COR-L47 (cell line): Measurements from ENCODE around the gene HTT.

Source experiments
- DNase-seq: peaks from one replicate; lab custom pipeline; 2025; lab: John Stamatoyannopoulos, UW

The HTT gene

DNA sequence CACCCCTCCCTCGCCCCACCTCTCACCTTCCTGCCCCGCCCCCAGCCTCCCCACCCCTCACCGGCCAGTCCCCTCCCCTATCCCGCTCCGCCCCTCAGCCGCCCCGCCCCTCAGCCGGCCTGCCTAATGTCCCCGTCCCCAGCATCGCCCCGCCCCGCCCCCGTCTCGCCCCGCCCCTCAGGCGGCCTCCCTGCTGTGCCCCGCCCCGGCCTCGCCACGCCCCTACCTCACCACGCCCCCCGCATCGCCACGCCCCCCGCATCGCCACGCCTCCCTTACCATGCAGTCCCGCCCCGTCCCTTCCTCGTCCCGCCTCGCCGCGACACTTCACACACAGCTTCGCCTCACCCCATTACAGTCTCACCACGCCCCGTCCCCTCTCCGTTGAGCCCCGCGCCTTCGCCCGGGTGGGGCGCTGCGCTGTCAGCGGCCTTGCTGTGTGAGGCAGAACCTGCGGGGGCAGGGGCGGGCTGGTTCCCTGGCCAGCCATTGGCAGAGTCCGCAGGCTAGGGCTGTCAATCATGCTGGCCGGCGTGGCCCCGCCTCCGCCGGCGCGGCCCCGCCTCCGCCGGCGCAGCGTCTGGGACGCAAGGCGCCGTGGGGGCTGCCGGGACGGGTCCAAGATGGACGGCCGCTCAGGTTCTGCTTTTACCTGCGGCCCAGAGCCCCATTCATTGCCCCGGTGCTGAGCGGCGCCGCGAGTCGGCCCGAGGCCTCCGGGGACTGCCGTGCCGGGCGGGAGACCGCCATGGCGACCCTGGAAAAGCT, at the start of gene HTT, which contains the start of gene HTT-AS:
HTT (plus strand) TSS at position 604 of the 768 bp plus-strand sequence; CDS start at position 749, 145 bp downstream.
HTT-AS (minus strand) TSS at position 461 of the 768 bp plus-strand sequence.
- DNase-seq = peak; percentile 95

DNA sequence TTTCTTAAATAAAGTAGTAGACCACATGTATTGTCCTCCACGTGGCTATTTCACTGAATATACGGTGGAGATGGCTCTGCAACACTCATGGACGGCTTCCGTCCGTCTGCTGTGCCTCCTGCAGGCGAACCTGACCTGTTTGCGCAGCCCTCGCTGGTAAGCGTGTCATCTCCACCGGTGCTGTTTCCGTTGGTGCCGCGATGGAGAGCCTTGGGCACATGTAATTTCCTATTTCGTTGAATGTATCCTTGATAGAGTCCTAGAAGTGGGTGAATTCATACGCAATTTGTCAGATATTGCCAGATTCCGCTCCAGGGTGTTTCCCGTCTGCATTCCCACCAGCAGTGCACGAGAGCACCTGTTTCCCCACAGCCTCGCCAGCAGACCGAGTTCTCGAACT, 48.6 kb upstream of the HTT start:
- DNase-seq = no peak

DNA sequence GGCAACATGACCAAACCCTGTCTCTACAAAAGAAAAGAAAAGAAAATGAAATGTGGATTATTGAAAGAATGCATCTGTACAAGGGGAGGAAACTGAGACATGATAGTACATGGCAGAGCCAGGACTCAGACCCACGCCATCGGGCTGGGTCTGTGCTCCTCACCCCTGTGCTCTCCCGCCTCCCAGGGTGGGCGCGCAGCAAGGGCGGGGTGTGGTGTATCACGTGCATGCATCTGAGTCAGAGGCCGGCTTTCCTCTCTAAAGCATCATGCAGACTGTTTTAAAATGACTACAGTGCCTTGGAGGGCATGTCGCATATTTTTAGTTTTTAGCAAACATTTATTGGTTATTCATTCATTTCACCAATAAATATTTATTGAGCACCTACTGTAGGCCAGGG, 47.9 kb upstream of the HTT start:
- no peak for DNase-seq

DNA sequence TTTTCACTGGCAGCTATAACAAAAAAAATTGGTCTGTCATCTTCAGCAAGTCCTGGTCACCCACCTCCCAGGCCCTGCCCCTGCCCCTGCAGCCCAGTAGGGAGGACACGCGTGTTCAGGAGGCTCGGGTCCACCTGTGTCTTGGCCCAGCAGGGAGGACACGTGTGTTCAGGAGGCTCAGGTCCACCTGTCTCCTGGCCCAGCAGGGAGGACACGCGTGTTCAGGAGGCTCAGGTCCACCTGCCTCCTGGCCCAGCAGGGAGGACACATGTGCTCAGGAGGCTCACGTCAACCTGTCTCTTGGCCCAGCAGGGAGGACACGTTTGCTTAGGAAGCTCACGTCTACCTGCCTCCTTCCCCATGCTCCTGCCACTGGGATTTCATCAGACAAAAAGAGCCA, 45.0 kb upstream of the HTT start:
- DNase-seq = no peak

DNA sequence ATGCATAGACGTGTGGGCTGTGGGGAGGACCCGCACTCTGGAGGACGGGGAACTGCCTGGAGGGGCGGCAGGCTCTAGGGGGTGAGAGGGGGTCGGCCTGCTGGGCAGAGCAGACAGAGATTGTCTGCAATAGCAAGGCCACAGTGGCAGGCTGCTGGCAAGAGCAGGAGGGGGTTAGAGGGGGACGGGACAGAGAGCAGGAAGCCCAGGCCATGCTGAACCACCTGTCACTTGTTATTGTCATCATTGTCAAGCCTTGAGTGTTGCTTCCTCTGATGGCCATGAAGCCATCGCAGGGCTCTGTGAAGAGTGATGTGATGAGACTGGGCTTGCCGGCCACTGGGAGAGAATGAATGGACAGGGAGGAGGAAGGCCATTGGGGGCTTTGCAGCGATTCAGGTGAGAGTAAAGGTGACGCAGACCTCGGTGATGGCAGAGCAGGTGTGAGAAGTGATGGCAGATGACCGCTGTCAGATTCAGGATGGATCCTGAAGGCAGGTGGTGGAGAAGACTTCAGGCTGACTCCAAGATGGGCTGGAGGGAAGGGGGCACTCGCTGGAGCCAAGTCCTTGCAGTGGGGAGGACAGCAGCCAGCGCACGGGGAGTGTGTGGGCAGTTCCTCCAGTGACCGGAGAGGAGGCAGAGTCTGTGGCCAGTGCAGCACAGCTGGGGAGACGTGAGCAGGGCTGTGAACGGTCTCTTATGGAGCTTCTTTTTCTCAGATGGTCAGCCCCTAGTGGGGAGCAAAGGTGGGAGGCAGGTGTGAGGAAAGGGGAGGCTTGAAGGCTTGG, 43.7 kb upstream of the HTT start:
- no peak for DNase-seq

DNA sequence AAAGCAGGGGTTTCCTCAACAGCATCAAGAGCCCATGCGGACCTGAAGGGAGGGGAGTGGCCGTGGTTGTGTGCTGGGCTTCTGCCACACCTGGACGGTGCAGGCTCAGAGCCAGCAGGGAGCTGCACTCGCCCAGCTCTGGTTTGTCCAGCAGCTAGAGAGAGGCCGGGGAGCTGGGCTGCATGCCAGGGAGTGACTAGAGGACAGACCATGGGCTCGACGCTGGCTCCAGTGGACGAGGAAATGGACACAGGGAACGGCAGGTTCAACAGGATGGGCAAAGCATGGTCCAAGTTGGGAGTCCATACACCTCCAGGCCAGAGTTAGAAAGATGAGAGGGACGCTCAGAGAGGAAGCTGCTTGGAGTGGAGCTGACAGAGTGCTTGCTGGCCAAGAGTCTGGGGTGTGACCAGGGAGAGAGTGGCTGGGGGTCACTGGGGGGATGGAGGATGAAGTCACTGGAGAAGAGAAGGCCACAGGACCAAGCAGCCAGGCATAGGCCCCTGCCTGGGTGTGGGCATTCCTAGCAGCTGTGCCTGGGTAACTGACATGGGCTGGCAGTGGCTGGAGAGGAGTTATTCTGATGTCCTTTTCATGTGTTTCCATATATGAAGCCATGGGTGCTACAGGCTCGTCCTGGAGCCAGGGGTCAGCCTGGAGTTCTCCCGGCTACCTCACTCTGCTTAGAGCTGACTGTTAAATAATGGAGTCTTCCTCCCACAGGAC, 43.0 kb upstream of the HTT start:
- peak; percentile 74 for DNase-seq

- DNase-seq = no peak
Measured at GRCh38 chr4:3034231-3034630, 40.2 kb upstream of the HTT start.

GRCh38 chr4:3035249-3035648, 39.2 kb upstream of the HTT start:
- DNase-seq = no peak

GRCh38 chr4:3035674-3036073, 38.8 kb upstream of the HTT start:
- DNase-seq = no peak

GRCh38 chr4:3036131-3036952, 38.1 kb upstream of the HTT start:
- DNase-seq = no peak

GRCh38 chr4:3037957-3038461, 36.5 kb upstream of the HTT start:
- DNase-seq = peak; percentile 66

DNA sequence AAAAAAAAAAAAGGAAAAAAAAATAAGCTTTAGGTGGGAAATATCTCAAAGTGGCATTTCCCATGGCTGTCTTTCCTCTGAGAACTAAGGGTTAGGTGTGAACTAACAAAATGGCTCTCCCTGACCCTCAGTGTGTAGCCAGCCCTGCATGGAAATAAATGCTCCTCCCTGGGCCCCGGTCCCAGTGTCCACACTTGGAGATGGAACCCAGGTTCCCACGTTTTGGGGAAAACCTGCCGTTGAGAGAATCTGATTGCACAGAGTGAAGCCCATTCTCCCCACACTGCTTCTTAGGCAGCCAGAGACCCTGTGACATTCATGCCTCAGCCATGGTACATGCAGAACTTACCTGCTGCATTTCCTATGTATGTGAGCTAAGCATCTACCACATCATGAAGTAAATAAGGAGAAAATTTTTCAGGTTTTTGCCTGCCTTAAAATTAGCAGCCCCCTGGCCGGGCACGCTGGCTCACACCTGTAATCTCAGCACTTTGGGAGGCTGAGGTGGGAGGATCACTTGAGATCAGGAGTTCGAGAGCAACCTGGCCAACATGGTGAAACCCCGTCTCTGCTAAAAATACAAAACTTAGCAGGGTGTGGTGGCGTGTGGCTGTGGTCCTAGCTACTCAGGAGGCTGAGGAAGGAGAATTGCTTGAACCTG, 34.6 kb upstream of the HTT start:
- DNase-seq = no peak

DNA sequence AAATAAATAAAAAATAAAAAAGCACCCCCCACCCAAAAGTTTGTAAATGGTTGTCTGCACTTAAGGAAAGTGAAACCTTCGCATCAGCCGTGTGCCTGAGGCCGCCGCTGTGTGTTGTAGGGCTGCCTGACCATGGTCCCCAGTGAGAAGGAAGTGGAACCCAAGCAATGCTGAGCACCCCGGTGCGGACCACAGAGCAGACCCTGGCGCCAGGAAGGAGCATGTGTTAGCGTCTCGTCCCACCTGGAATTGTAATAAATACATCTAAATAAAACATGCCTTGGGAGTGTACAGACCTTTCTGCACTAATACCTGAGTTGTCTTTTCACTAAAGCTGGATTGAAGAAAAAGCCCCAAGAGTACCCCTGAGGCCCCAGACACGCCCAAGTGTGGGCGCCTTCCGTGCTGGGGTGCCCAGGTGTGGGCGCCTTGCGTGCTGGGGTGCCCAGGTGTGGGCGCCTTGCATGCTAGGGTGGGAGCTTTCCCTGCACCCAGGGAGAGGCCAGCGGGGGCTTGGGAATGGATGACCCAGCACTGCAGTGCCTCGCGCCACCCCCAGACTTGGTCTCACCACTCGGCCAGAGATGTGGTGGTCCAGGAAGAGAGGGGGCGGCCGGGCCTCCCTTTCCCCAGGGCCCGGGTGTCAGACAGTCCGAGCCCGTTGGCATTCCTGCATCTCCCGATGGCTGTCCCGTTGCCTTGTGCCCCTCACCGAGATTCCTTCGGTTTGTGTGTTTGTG, 33.9 kb upstream of the HTT start:
- no peak for DNase-seq

GRCh38 chr4:3041192-3042142, 33.0 kb upstream of the HTT start:
- peak; percentile 31 for DNase-seq

DNA sequence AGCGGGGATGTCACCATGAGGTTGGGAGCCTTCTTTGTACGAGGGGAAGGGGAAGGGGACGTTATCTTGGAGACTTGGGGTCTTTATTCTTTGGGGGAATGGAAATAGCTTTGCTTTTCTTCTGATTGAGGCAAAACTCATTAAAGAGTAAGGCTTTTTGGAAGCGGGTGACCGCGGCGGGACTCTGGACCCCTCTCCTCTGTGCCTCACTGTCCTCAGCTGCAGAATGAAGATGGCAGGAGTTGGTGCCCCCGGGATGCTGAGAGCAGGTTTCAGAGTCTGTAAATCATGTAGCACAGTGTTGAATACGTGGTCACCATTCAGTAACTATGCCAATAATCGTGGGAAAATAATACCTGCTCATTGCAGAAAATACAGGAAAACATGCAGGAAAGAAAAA, 32.3 kb upstream of the HTT start:
- no peak for DNase-seq

- no peak for DNase-seq
Measured at GRCh38 chr4:3043282-3044020, 31.0 kb upstream of the HTT start.

GRCh38 chr4:3044870-3045819, 29.3 kb upstream of the HTT start:
- no peak for DNase-seq
